HEK293 (cell line): ENCODE data around the gene WASF2.

Source experiments
- ZFP41 ChIP-seq: fragments of 450-650 bp; formaldehyde crosslinking; IDR thresholded peaks from 2 replicates; pipeline ENCODE4 v1.5.1; 2016; ENCODE audit warnings: missing biosample characterization, missing genetic modification characterization, borderline replicate concordance
- ZNF23 ChIP-seq: fragments of 450-650 bp; formaldehyde crosslinking; IDR thresholded peaks from 2 replicates; pipeline ENCODE4 v1.5.1; 2016; ENCODE audit warnings: missing biosample characterization, missing genetic modification characterization, borderline replicate concordance
- ZNF610 ChIP-seq: fragments of 450-650 bp; formaldehyde crosslinking; IDR thresholded peaks from 2 replicates; pipeline ENCODE4 v1.5.1; 2016; ENCODE audit warnings: missing biosample characterization, missing genetic modification characterization, borderline replicate concordance
- ZNF623 ChIP-seq: fragments of 450-650 bp; formaldehyde crosslinking; IDR thresholded peaks from 2 replicates; pipeline ENCODE4 v1.5.1; 2016; ENCODE audit warnings: missing biosample characterization, missing genetic modification characterization
- ZNF792 ChIP-seq: fragments of 450-650 bp; formaldehyde crosslinking; IDR thresholded peaks from 2 replicates; pipeline ENCODE4 v1.5.1; 2016; ENCODE audit warnings: missing biosample characterization, missing genetic modification characterization
- ZSCAN16 ChIP-seq: fragments of 450-650 bp; formaldehyde crosslinking; IDR thresholded peaks from 2 replicates; pipeline ENCODE4 v1.5.1; 2016; ENCODE audit warnings: missing biosample characterization, missing genetic modification characterization
- TF ChIP-seq, protein P1 (sequence below): fragments of 450-650 bp; formaldehyde crosslinking; IDR thresholded peaks from 2 replicates; pipeline ENCODE4 v1.5.1; 2016; ENCODE audit warnings: missing biosample characterization, missing genetic modification characterization
- TF ChIP-seq, protein P2 (sequence below): fragments of 450-650 bp; formaldehyde crosslinking; IDR thresholded peaks from 2 replicates; pipeline ENCODE4 v1.5.1; 2016; ENCODE audit warnings: missing biosample characterization, missing genetic modification characterization, borderline replicate concordance
- TF ChIP-seq, protein P3 (sequence below): fragments of 450-650 bp; formaldehyde crosslinking; IDR thresholded peaks from 2 replicates; pipeline ENCODE4 v1.5.1; 2016; ENCODE audit warnings: missing biosample characterization, missing genetic modification characterization, low read depth

DNA sequence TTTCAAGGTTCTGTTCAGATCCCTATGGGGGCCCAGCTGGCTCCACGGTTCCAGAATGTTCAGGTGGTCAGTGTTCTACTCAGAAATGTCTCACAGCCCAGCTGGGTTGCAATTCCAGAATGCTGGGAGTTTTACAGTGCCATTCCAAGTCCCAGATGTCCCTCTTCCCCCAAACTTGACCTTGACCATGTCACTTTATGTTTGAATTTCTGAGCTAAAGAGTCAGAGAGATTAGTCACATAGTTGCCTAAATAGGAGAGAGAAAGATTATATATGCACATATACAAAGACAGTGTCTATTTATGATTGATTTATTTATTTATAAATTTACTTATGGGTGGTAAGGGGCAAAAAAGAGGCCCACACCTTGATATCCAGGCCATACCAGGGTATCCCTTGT lies 95.0 kb downstream of the WASF2 start:
- TF ChIP-seq, protein P1, sequence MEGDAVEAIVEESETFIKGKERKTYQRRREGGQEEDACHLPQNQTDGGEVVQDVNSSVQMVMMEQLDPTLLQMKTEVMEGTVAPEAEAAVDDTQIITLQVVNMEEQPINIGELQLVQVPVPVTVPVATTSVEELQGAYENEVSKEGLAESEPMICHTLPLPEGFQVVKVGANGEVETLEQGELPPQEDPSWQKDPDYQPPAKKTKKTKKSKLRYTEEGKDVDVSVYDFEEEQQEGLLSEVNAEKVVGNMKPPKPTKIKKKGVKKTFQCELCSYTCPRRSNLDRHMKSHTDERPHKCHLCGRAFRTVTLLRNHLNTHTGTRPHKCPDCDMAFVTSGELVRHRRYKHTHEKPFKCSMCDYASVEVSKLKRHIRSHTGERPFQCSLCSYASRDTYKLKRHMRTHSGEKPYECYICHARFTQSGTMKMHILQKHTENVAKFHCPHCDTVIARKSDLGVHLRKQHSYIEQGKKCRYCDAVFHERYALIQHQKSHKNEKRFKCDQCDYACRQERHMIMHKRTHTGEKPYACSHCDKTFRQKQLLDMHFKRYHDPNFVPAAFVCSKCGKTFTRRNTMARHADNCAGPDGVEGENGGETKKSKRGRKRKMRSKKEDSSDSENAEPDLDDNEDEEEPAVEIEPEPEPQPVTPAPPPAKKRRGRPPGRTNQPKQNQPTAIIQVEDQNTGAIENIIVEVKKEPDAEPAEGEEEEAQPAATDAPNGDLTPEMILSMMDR (tag by site-specific recombination) = no peak
- TF ChIP-seq ZNF610 (tag by site-specific recombination) = no peak
- no peak for TF ChIP-seq ZNF623 (tag by site-specific recombination)
- TF ChIP-seq ZNF23 (tag by site-specific recombination) = no peak
- TF ChIP-seq ZFP41 (tag by site-specific recombination) = no peak
- TF ChIP-seq, protein P2, sequence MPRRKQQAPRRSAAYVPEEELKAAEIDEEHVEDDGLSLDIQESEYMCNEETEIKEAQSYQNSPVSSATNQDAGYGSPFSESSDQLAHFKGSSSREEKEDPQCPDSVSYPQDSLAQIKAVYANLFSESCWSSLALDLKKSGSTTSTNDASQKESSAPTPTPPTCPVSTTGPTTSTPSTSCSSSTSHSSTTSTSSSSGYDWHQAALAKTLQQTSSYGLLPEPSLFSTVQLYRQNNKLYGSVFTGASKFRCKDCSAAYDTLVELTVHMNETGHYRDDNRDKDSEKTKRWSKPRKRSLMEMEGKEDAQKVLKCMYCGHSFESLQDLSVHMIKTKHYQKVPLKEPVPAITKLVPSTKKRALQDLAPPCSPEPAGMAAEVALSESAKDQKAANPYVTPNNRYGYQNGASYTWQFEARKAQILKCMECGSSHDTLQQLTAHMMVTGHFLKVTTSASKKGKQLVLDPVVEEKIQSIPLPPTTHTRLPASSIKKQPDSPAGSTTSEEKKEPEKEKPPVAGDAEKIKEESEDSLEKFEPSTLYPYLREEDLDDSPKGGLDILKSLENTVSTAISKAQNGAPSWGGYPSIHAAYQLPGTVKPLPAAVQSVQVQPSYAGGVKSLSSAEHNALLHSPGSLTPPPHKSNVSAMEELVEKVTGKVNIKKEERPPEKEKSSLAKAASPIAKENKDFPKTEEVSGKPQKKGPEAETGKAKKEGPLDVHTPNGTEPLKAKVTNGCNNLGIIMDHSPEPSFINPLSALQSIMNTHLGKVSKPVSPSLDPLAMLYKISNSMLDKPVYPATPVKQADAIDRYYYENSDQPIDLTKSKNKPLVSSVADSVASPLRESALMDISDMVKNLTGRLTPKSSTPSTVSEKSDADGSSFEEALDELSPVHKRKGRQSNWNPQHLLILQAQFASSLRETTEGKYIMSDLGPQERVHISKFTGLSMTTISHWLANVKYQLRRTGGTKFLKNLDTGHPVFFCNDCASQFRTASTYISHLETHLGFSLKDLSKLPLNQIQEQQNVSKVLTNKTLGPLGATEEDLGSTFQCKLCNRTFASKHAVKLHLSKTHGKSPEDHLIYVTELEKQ (tag by site-specific recombination) = no peak
- no peak for TF ChIP-seq ZSCAN16 (tag by site-specific recombination)
- TF ChIP-seq, protein P3, sequence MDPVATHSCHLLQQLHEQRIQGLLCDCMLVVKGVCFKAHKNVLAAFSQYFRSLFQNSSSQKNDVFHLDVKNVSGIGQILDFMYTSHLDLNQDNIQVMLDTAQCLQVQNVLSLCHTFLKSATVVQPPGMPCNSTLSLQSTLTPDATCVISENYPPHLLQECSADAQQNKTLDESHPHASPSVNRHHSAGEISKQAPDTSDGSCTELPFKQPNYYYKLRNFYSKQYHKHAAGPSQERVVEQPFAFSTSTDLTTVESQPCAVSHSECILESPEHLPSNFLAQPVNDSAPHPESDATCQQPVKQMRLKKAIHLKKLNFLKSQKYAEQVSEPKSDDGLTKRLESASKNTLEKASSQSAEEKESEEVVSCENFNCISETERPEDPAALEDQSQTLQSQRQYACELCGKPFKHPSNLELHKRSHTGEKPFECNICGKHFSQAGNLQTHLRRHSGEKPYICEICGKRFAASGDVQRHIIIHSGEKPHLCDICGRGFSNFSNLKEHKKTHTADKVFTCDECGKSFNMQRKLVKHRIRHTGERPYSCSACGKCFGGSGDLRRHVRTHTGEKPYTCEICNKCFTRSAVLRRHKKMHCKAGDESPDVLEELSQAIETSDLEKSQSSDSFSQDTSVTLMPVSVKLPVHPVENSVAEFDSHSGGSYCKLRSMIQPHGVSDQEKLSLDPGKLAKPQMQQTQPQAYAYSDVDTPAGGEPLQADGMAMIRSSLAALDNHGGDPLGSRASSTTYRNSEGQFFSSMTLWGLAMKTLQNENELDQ (tag by site-specific recombination) = no peak
- TF ChIP-seq ZNF792 (tag by site-specific recombination) = no peak
